ENCODE results near the gene MYO9B.

The MYO9B gene

GRCh38 chr19:17112271-17112670, 36.7 kb downstream of the MYO9B start:
- no peak overlapping the region for H3K9ac ChIP-seq (ENCODE audit: low read length)
- no peak overlapping the region for H2AFZ ChIP-seq (ENCODE audit: low read depth, low read length, severe bottlenecking)
- H3K4me2 ChIP-seq (ENCODE audit: low read depth, low read length, poor library complexity, severe bottlenecking): no peak overlapping the region
- no peaks in the 10 kb centered on the region; the same call in 1 of the 2 replicates for H4K20me1 ChIP-seq (ENCODE audit: low read depth, low read length)
- peaks cover 77% of the 10 kb centered on the region for H3K79me2 ChIP-seq (ENCODE audit: insufficient read depth, low read length)
- no peaks in the 10 kb centered on the region for H3K27me3 ChIP-seq (ENCODE audit: low read length)
- no peak for TF ChIP-seq EZH2phosphoT487 (conservative IDR thresholded peaks at IDR 0.05; ENCODE audit: low read length)
- TF ChIP-seq CTCF (IDR thresholded peaks at IDR 0.05; ENCODE audit: insufficient read depth, low read length, poor library complexity, severe bottlenecking): no peak
- H3K9me2 ChIP-seq (replicated peaks; ENCODE audit: insufficient read depth, low read length): no peaks in the 10 kb centered on the region
- no peaks in the 10 kb centered on the region for H3K9me3 ChIP-seq (ENCODE audit: insufficient read depth, low read length)
- no peaks in the 10 kb centered on the region for H3K36me3 ChIP-seq (ENCODE audit: low read length)
- no peak overlapping the region for H3K4me3 ChIP-seq (ENCODE audit: insufficient read depth, low read length, poor library complexity, severe bottlenecking)
- no peaks in the 10 kb centered on the region for H3F3A ChIP-seq (ENCODE audit: insufficient read depth)
- no peak overlapping the region for H3K27ac ChIP-seq (ENCODE audit: low read depth, low read length)

DNA sequence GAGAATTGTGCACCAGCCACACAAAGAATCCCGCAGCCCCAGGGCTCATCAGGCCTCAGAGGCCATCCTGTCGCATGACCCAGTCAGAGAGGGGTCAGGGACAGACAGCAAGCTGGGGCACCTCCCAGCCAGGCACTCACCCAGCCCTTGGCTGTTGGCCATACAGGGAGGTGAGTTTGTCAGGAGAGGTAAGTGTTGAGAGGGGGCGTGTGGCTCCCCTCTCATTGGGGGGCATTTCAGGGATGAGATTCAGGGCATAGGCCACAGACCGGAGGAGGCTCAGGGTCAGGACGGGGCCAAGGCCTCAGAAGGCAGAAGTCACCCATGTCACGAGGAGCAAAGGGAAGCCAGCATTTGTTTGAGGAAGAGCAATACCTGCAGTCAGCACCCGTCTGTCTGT, 37.1 kb downstream of the MYO9B start:
- H3K9me3 ChIP-seq (ENCODE audit: insufficient read depth, low read length): no peaks in the 10 kb centered on the region
- no peak overlapping the region for H3K4me3 ChIP-seq (ENCODE audit: insufficient read depth, low read length, poor library complexity, severe bottlenecking)
- no peaks in the 10 kb centered on the region for H3K9me2 ChIP-seq (replicated peaks; ENCODE audit: insufficient read depth, low read length)
- no peak overlapping the region for H3K9ac ChIP-seq (ENCODE audit: low read length)
- no peak overlapping the region for H3K4me2 ChIP-seq (ENCODE audit: low read depth, low read length, poor library complexity, severe bottlenecking)
- H3F3A ChIP-seq (ENCODE audit: insufficient read depth): no peaks in the 10 kb centered on the region
- H3K27me3 ChIP-seq (ENCODE audit: low read length): no peaks in the 10 kb centered on the region
- TF ChIP-seq CTCF (IDR thresholded peaks at IDR 0.05; ENCODE audit: insufficient read depth, low read length, poor library complexity, severe bottlenecking) (no peak), EZH2phosphoT487 (conservative IDR thresholded peaks at IDR 0.05; ENCODE audit: low read length) (no peak)
- H4K20me1 ChIP-seq (ENCODE audit: low read depth, low read length): no peaks in the 10 kb centered on the region; the same call in 1 of the 2 replicates
- peaks cover 75% of the 10 kb centered on the region for H3K79me2 ChIP-seq (ENCODE audit: insufficient read depth, low read length)
- H2AFZ ChIP-seq (ENCODE audit: low read depth, low read length, severe bottlenecking): no peak overlapping the region
- H3K27ac ChIP-seq (ENCODE audit: low read depth, low read length): no peak overlapping the region
- H3K36me3 ChIP-seq (ENCODE audit: low read length): no peaks in the 10 kb centered on the region

DNA sequence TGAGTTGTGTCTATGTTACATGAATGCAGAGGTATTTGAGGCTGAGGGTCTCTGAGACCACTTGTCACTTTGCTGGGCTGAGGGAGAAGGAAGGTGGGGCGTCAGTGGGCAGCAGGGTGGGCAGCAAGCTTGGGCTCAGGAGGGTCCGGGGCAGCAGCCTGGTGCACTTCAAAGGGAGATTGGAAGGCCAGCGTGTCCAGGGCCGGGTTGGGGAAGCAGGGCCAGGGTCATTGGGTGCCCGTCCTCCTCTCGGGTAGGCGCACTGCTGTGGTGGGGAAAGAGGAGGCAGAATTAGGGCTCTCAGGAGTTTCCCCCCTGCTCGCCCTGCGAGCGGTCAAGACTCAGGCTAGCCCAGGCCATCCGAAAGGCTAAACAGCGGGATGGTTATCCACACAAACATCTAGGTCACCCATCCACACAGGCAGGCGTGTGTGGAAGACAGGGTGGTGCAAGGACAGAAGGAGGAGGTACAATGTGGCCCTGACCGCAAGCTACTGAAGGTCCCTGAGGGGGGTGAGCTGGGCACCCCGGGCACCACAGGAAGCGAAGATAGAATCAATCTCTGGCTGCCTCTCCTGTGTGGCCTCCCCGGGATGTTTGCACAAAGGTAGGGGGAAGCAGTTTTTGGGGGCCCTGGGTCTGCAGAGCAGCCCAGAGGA, 37.7 kb downstream of the MYO9B start:
- Histone ChIP-seq H3K27ac (ENCODE audit: low read depth, low read length) (no peak overlapping the region), H3K36me3 (ENCODE audit: low read length) (no peaks in the 10 kb centered on the region), H3K4me2 (ENCODE audit: low read depth, low read length, poor library complexity, severe bottlenecking) (no peak overlapping the region), H3K4me3 (ENCODE audit: insufficient read depth, low read length, poor library complexity, severe bottlenecking) (no peak overlapping the region), H3F3A (ENCODE audit: insufficient read depth) (no peaks in the 10 kb centered on the region), H2AFZ (ENCODE audit: low read depth, low read length, severe bottlenecking) (no peak overlapping the region), H3K79me2 (ENCODE audit: insufficient read depth, low read length) (peaks cover 73% of the 10 kb centered on the region), H3K9ac (ENCODE audit: low read length) (no peak overlapping the region), H3K27me3 (ENCODE audit: low read length) (no peaks in the 10 kb centered on the region), H4K20me1 (ENCODE audit: low read depth, low read length) (no peaks in the 10 kb centered on the region; the same call in 1 of the 2 replicates), H3K9me3 (ENCODE audit: insufficient read depth, low read length) (no peaks in the 10 kb centered on the region), H3K9me2 (replicated peaks; ENCODE audit: insufficient read depth, low read length) (no peaks in the 10 kb centered on the region)
- TF ChIP-seq CTCF (IDR thresholded peaks at IDR 0.05; ENCODE audit: insufficient read depth, low read length, poor library complexity, severe bottlenecking) (no peak), EZH2phosphoT487 (conservative IDR thresholded peaks at IDR 0.05; ENCODE audit: low read length) (no peak)
